IPS DF 6.9 (cell line): ENCODE data around the gene HS3ST2.
"Not testable (repeated sequence)": the region's sequence is repeated elsewhere in the genome, so short reads cannot be mapped to it uniquely, and the experiment has no call there.

Experiments
- DNase-seq: peaks from one replicate; pipeline ENCODE4 v3.0.0-alpha.2; 2013; ENCODE audit warnings: low read depth, low spot score
- H3K27ac ChIP-seq: one replicate; pipeline ENCODE4 v1.5.1; 2013; ENCODE audit warnings: low read length, control low read depth
- H3K27me3 ChIP-seq: 2 replicates; pipeline ENCODE4 v1.6.1; 2013; ENCODE audit warnings: mild to moderate bottlenecking, low read length; ENCODE audit not compliant: control insufficient read depth, insufficient read depth
- H3K36me3 ChIP-seq: 2 replicates; pipeline ENCODE4 v1.6.1; 2013; ENCODE audit warnings: low read length; ENCODE audit not compliant: control insufficient read depth, insufficient read depth
- H3K4me1 ChIP-seq: 2 replicates; pipeline ENCODE4 v1.6.1; 2013; ENCODE audit warnings: low read length; ENCODE audit not compliant: control insufficient read depth, insufficient read depth
- H3K4me3 ChIP-seq: 2 replicates; pipeline ENCODE4 v1.5.1; 2013; ENCODE audit warnings: mild to moderate bottlenecking, low read length
- H3K9me3 ChIP-seq: 2 replicates; pipeline ENCODE4 v1.6.1; 2013; ENCODE audit warnings: low read length, inconsistent platforms; ENCODE audit not compliant: control insufficient read depth, insufficient read depth
- WGBS: extraction: QIAGEN DNeasy Blood & Tissue Kit; methylation state at CpG from one replicate; pipeline ENCODE4 v1.1.7; 2013; ENCODE audit warnings: mixed read lengths, missing lambda C conversion rate; ENCODE audit not compliant: insufficient read length, insufficient coverage; 5-methylcytosine and 5-hydroxymethylcytosine counted together

Gene HS3ST2

GRCh38 chr16:22898874-22899348 is 84.9 kb downstream of the HS3ST2 start:
- no peaks in the 10 kb centered on the region for H3K36me3 ChIP-seq
- H3K9me3 ChIP-seq, result no peaks in the 10 kb centered on the region
- peaks cover 3% of the 10 kb centered on the region; the same call in 1 of the 2 replicates for H3K4me1 ChIP-seq
- DNase-seq, result peak; percentile 87
- no CpG with 5 or more reads among the region's 10 CpGs for WGBS
- no peaks in the 10 kb centered on the region for H3K27me3 ChIP-seq
- H3K27ac ChIP-seq, result no peak overlapping the region
- H3K4me3 ChIP-seq, result no peak overlapping the region

DNA sequence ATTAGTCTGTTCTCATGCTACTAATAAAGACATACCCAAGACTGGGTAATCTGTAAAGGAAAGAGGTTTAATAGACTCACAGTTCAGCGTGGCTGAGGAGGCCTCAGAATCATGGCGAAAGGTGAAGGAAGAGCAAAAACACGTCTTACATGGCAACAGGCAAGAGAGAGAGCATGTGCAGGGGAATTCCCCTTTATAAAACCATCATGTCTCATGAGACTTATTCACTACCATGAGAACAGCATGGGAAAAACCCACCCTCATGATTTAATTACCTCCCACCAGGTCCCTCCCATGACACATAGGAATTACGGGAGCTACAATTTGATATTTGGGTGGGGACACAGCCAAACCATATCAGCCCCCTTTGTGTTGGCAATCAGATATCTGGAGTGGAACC is 85.6 kb downstream of the HS3ST2 start:
- no CpG with 5 or more reads among the region's 4 CpGs for WGBS
- not testable (repeated sequence) for H3K27me3 ChIP-seq, H3K4me1 ChIP-seq, H3K4me3 ChIP-seq, H3K36me3 ChIP-seq, H3K27ac ChIP-seq, H3K9me3 ChIP-seq, DNase-seq

DNA sequence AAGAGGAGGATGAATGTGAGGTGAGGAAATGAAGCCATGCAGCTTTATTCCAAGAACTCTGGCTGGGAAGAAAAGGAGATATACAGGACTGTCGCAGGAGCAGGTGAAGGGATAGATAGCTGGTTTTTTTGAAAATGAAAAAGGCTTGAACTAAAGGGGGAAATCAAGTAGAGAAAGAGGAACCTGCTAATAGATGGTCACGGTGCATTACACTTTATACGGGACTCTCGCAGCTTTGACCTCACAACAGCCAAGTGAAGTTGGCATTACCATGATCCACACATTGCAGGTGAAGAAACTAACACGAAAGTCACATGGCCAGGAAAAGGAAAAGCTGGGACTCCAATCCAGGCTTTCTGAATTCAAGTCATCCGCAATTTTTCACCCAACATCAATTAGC is 86.9 kb downstream of the HS3ST2 start:
- DNase-seq, result no peak
- Histone ChIP-seq H3K27me3 (no peaks in the 10 kb centered on the region), H3K4me1 (peaks cover 3% of the 10 kb centered on the region; the same call in 1 of the 2 replicates), H3K36me3 (no peaks in the 10 kb centered on the region), H3K9me3 (no peaks in the 10 kb centered on the region), H3K4me3 (no peak overlapping the region), H3K27ac (no peak overlapping the region)
- WGBS, result no CpG with 5 or more reads among the region's 6 CpGs

- H3K4me3 ChIP-seq, result no peak overlapping the region
- no CpG with 5 or more reads among the region's 5 CpGs for WGBS
- DNase-seq, result no peak
These were observed 87.6 kb downstream of the HS3ST2 start for GRCh38 chr16:22901563-22901962.

DNA sequence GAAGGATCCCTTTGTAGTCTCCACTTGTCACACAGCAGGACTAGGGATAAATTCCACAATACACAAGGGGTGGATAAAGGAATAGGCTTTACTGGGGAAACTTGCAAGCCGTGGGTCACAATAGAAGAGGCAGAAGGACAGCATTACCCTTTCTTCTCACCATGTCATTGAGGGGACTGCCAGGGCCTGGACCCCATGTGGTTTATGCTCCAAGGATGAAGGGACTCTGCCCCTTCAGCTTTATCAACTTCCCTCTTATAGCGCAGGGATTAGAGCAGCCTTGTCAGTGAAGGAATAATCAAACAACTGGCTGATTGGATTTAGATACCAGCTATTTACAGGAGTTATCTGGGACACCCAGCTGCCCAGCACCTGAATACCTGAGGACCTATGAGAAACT is 89.8 kb downstream of the HS3ST2 start:
- H3K4me1 ChIP-seq, result peaks cover 3% of the 10 kb centered on the region; the same call in 1 of the 2 replicates
- H3K36me3 ChIP-seq, result no peaks in the 10 kb centered on the region
- no peak for DNase-seq
- no peak overlapping the region for H3K27ac ChIP-seq
- H3K9me3 ChIP-seq, result no peaks in the 10 kb centered on the region
- H3K4me3 ChIP-seq, result no peak overlapping the region
- H3K27me3 ChIP-seq, result no peaks in the 10 kb centered on the region
- WGBS, result no CpG with 5 or more reads among the region's 2 CpGs

More at GRCh38 chr16:22901563-22901962, 87.6 kb downstream of the HS3ST2 start:
- no peaks in the 10 kb centered on the region for H3K36me3 ChIP-seq
- H3K27me3 ChIP-seq, result no peaks in the 10 kb centered on the region
- H3K9me3 ChIP-seq, result no peaks in the 10 kb centered on the region
- peaks cover 3% of the 10 kb centered on the region; the same call in 1 of the 2 replicates for H3K4me1 ChIP-seq
- no peak overlapping the region for H3K27ac ChIP-seq

GRCh38 chr16:22912654-22913053 is 98.7 kb downstream of the HS3ST2 start:
- H3K4me1 ChIP-seq, result no peaks in the 10 kb centered on the region; the same call in 1 of the 2 replicates
- H3K27ac ChIP-seq, result no peak overlapping the region
- DNase-seq, result no peak
- no peaks in the 10 kb centered on the region for H3K36me3 ChIP-seq
- WGBS, result no CpG with 5 or more reads among the region's 7 CpGs
- H3K9me3 ChIP-seq, result no peaks in the 10 kb centered on the region
- H3K27me3 ChIP-seq, result no peaks in the 10 kb centered on the region
- no peak overlapping the region for H3K4me3 ChIP-seq

DNA sequence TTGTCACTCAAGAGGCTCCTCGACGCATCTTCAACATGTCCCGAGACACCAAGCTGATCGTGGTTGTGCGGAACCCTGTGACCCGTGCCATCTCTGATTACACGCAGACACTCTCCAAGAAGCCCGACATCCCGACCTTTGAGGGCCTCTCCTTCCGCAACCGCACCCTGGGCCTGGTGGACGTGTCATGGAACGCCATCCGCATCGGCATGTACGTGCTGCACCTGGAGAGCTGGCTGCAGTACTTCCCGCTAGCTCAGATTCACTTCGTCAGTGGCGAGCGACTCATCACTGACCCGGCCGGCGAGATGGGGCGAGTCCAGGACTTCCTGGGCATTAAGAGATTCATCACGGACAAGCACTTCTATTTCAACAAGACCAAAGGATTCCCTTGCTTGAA is 101.0 kb downstream of the HS3ST2 start:
- no peak for DNase-seq
- Histone ChIP-seq H3K27ac (no peak overlapping the region), H3K9me3 (no peaks in the 10 kb centered on the region), H3K36me3 (no peaks in the 10 kb centered on the region), H3K27me3 (no peaks in the 10 kb centered on the region), H3K4me3 (no peak overlapping the region; the same call in 1 of the 2 replicates), H3K4me1 (peaks cover 1% of the 10 kb centered on the region)
- no CpG with 5 or more reads among the region's 25 CpGs for WGBS

- H3K36me3 ChIP-seq, result no peaks in the 10 kb centered on the region
- no peak overlapping the region for H3K27ac ChIP-seq
- H3K9me3 ChIP-seq, result no peaks in the 10 kb centered on the region
- no peaks in the 10 kb centered on the region; the same call in 1 of the 2 replicates for H3K4me1 ChIP-seq
- no peak for DNase-seq
- H3K4me3 ChIP-seq, result no peak overlapping the region
- no CpG with 5 or more reads among the region's 3 CpGs for WGBS
- H3K27me3 ChIP-seq, result no peaks in the 10 kb centered on the region
These were observed 109.5 kb downstream of the HS3ST2 start for GRCh38 chr16:22923491-22923890.

DNA sequence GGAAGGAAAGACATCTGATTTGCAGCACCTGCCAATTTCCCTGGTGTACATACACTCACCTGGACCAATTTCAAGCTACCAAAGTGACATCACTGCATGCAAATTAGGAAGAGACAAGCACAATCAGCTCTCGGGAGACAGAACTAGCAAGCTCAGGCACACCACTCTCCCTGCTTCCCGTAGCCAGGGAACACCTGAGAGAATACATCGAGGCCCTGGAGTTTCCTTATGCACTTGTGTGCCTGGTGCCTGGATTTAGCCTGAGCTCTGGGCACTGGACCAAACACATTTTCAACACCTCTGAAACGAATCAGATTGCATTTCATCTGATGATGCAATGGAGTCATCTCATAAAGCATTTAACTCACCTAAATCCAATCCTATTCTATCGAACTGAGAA is 110.5 kb downstream of the HS3ST2 start:
- no peaks in the 10 kb centered on the region; the same call in 1 of the 2 replicates for H3K4me1 ChIP-seq
- H3K4me3 ChIP-seq, result no peak overlapping the region
- H3K27me3 ChIP-seq, result no peaks in the 10 kb centered on the region
- H3K36me3 ChIP-seq, result no peaks in the 10 kb centered on the region
- no peak for DNase-seq
- no peaks in the 10 kb centered on the region for H3K9me3 ChIP-seq
- no CpG with 5 or more reads among the region's 5 CpGs for WGBS
- H3K27ac ChIP-seq, result no peak overlapping the region

DNA sequence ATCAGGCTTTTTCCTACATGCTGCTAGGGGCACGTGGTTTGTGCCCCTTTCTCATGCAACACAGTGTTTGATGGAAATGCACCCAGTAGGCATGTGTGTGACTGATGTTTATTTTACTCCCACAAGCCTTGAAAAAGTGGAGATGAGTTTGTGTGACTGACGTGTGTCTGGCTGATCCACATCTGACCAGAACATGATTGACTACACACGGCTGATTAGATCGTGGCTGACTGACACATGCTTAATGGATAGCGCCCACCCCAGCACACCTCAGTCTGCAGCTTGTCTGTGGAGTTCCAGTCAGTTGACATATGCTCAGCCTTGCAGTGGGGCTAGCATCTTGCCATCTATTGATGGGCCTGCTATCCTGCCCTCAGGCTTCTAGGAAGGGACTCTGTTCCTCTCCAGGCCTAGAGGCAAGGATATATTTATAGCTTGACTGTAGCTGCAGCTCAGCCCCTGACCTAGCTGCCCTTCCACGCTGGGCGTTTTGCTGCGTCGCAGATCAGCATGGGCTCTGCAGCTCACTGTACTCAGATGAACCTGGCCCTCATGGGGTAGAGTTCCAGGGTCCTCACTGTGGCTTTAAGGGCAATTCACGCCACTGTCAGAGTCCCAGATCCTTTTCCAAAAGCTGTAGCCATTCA is 112.3 kb downstream of the HS3ST2 start:
- Histone ChIP-seq H3K36me3 (no peaks in the 10 kb centered on the region), H3K27ac (no peak overlapping the region), H3K4me3 (no peak overlapping the region), H3K27me3 (no peaks in the 10 kb centered on the region), H3K4me1 (no peaks in the 10 kb centered on the region; the same call in 1 of the 2 replicates), H3K9me3 (no peaks in the 10 kb centered on the region)
- no peak for DNase-seq
- WGBS, result no CpG with 5 or more reads among the region's 10 CpGs

GRCh38 chr16:22927306-22927705 is 113.3 kb downstream of the HS3ST2 start:
- DNase-seq, result no peak
- no peaks in the 10 kb centered on the region for H3K9me3 ChIP-seq

More at GRCh38 chr16:22927306-22927705, 113.3 kb downstream of the HS3ST2 start:
- Histone ChIP-seq H3K4me1 (no peaks in the 10 kb centered on the region; the same call in 1 of the 2 replicates), H3K36me3 (no peaks in the 10 kb centered on the region), H3K27me3 (no peaks in the 10 kb centered on the region), H3K27ac (no peak overlapping the region), H3K4me3 (no peak overlapping the region)
- WGBS, result no CpG with 5 or more reads among the region's 3 CpGs
